Spleen (tissue), 7 donors: Measurements from ENCODE around the gene DCUN1D5.

ENCODE experiments used
- POLR2A ChIP-seq, 3 donors: fragments of 450-650 bp; IDR thresholded peaks; one replicate each; pipeline ENCODE4 v1.5.1; 2017; ENCODE audit warnings: antibody characterized with exemption in 3 of 3, mild to moderate bottlenecking in 1 of 3
- TF ChIP-seq, protein P1 (sequence below), 11 experiments: fragments of 200-600 bp in 7 of 11; fragments of 450-650 bp in 4 of 11; sonication (generic) in 4 of 11; IDR thresholded peaks in 8 of 11; conservative IDR thresholded peaks in 3 of 11; 1 replicate in 7 of 11; 2 replicates in 4 of 11; pipeline versions ENCODE4 v1.4.0 to v1.8.0; 2016 to 2021; ENCODE audit warnings: antibody characterized with exemption in 11 of 11, inconsistent platforms in 4 of 11, mild to moderate bottlenecking in 1 of 11
- donor health status: DM: no; HTN: no; CAD: no; lungs with moderate emphysema.
- donor health status: DM: no; HTN: no; CAD: no.
- donor health status: DM: no; HTN: no; CAD: no.

DNA sequence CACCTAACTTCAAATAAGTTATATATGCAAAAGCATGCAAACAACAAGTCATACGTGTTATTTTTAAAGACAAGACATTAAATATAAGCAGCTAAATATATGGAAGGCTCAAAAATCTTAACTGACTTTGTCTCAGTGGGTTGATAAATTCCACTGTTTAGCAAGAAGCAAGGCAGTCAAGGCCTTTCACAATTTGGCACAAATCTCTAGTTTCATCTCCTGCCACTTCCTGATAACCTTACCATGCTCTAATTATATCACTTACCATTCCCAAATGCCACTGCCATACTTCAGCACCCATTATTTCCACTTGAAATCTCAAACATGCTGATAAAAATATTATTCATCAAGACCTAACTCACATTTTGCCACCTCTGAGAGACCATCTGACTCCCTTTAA, 24.8 kb downstream of the DCUN1D5 start:
- no peak for TF ChIP-seq POLR2A (IDR thresholded peaks at IDR 0.05)
- TF ChIP-seq, protein P1, sequence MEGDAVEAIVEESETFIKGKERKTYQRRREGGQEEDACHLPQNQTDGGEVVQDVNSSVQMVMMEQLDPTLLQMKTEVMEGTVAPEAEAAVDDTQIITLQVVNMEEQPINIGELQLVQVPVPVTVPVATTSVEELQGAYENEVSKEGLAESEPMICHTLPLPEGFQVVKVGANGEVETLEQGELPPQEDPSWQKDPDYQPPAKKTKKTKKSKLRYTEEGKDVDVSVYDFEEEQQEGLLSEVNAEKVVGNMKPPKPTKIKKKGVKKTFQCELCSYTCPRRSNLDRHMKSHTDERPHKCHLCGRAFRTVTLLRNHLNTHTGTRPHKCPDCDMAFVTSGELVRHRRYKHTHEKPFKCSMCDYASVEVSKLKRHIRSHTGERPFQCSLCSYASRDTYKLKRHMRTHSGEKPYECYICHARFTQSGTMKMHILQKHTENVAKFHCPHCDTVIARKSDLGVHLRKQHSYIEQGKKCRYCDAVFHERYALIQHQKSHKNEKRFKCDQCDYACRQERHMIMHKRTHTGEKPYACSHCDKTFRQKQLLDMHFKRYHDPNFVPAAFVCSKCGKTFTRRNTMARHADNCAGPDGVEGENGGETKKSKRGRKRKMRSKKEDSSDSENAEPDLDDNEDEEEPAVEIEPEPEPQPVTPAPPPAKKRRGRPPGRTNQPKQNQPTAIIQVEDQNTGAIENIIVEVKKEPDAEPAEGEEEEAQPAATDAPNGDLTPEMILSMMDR (IDR thresholded peaks at IDR 0.05 in 8 of 11, conservative IDR thresholded peaks at IDR 0.05 in 3 of 11): no peak
